IPS-20b (cell line): ENCODE measurements around the gene BABAM2.

Source experiments
- H3K27ac ChIP-seq: one replicate; pipeline ENCODE4 v1.5.1; 2013; ENCODE audit warnings: low read length
- H3K27me3 ChIP-seq: 2 replicates; pipeline ENCODE4 v1.6.1; 2013; ENCODE audit warnings: mild to moderate bottlenecking, low read length, inconsistent platforms; ENCODE audit not compliant: insufficient read depth
- H3K36me3 ChIP-seq: 2 replicates; pipeline ENCODE4 v1.6.1; 2013; ENCODE audit warnings: low read depth, mild to moderate bottlenecking, inconsistent platforms, low read length, moderate library complexity; ENCODE audit not compliant: insufficient read depth
- H3K4me1 ChIP-seq: 2 replicates; pipeline ENCODE4 v1.6.1; 2013; ENCODE audit warnings: mild to moderate bottlenecking, control low read depth, inconsistent platforms, low read length, moderate library complexity; ENCODE audit not compliant: insufficient read depth
- H3K4me3 ChIP-seq: 2 replicates; pipeline ENCODE4 v1.5.1; 2013; ENCODE audit warnings: mild to moderate bottlenecking, low read length, inconsistent platforms
- H3K9ac ChIP-seq: 2 replicates; pipeline ENCODE4 v1.6.1; 2013; ENCODE audit warnings: low read depth, mild to moderate bottlenecking, inconsistent platforms, low read length, moderate library complexity
- H3K9me3 ChIP-seq: 2 replicates; pipeline ENCODE4 v1.6.1; 2013; ENCODE audit warnings: mild to moderate bottlenecking, low read depth, low read length, inconsistent platforms; ENCODE audit not compliant: insufficient read depth

Gene BABAM2

GRCh38 chr2:28206762-28207161 is 316.2 kb downstream of the BABAM2 start:
- no peak overlapping the region for H3K9ac ChIP-seq
- H3K27me3 ChIP-seq, result no peaks in the 10 kb centered on the region
- no peaks in the 10 kb centered on the region for H3K9me3 ChIP-seq
- H3K4me3 ChIP-seq, result no peak overlapping the region
- H3K36me3 ChIP-seq, result no peaks in the 10 kb centered on the region
- no peaks in the 10 kb centered on the region for H3K4me1 ChIP-seq
- no peak overlapping the region for H3K27ac ChIP-seq

GRCh38 chr2:28209261-28209691 is 318.7 kb downstream of the BABAM2 start:
- Histone ChIP-seq H3K9ac (no peak overlapping the region), H3K4me1 (no peaks in the 10 kb centered on the region), H3K36me3 (no peaks in the 10 kb centered on the region), H3K4me3 (no peak overlapping the region), H3K27ac (no peak overlapping the region), H3K27me3 (no peaks in the 10 kb centered on the region), H3K9me3 (no peaks in the 10 kb centered on the region)

- Histone ChIP-seq H3K4me3 (no peak overlapping the region), H3K27ac (no peak overlapping the region), H3K9me3 (no peaks in the 10 kb centered on the region), H3K9ac (no peak overlapping the region), H3K27me3 (no peaks in the 10 kb centered on the region), H3K4me1 (no peaks in the 10 kb centered on the region), H3K36me3 (no peaks in the 10 kb centered on the region)
Measured at GRCh38 chr2:28209864-28210263, 319.3 kb downstream of the BABAM2 start.

DNA sequence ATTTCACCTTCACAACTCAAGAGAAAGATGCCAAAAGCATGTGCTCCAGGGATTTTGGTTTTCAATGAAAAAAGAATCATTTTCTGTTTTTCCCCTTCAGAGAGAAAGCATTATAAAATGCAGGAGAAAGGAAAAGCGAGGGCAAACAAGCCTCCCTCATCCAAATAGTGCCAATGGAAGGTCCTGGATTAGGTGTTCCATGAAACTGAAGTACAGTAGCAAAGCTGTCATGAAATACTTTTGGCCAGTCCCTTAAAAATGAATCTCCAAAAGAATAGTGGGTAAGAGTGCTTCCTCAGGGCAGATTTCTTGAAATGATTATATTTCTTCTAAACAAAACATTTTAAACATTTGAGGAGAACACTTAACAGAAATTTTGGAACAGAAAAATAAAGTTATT is 320.0 kb downstream of the BABAM2 start:
- Histone ChIP-seq H3K9ac (no peak overlapping the region), H3K9me3 (no peaks in the 10 kb centered on the region), H3K27ac (no peak overlapping the region), H3K4me1 (no peaks in the 10 kb centered on the region), H3K4me3 (no peak overlapping the region), H3K27me3 (no peaks in the 10 kb centered on the region), H3K36me3 (no peaks in the 10 kb centered on the region)

DNA sequence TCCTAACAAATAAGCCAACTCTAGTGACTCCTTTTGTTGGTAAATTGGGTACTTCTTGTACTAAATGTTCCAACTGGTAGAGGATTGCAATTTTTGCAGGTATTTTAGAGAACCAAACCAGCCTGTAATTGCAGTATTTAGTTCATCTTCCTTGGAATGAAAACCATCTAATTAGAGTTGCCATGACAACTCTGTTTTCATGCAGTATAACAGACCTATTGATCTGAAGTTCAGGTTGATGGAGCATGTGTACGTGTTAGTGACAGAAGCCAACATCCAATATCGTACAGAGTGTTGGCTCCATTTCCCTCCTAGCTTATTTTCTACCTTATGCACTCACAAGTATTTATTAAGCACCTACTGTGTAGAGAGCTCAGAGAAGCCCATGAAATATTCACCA is 325.8 kb downstream of the BABAM2 start:
- Histone ChIP-seq H3K9ac (no peak overlapping the region), H3K36me3 (no peaks in the 10 kb centered on the region), H3K4me3 (no peak overlapping the region), H3K9me3 (no peaks in the 10 kb centered on the region), H3K4me1 (no peaks in the 10 kb centered on the region), H3K27me3 (no peaks in the 10 kb centered on the region), H3K27ac (no peak overlapping the region)

GRCh38 chr2:28217042-28217740 is 326.7 kb downstream of the BABAM2 start:
- Histone ChIP-seq H3K36me3 (no peaks in the 10 kb centered on the region), H3K27ac (no peak overlapping the region), H3K9ac (no peak overlapping the region), H3K4me3 (no peak overlapping the region), H3K27me3 (no peaks in the 10 kb centered on the region), H3K9me3 (no peaks in the 10 kb centered on the region), H3K4me1 (no peaks in the 10 kb centered on the region)

GRCh38 chr2:28219138-28219537 is 328.6 kb downstream of the BABAM2 start:
- no peaks in the 10 kb centered on the region for H3K27me3 ChIP-seq
- H3K4me1 ChIP-seq, result no peaks in the 10 kb centered on the region
- H3K27ac ChIP-seq, result no peak overlapping the region
- H3K36me3 ChIP-seq, result no peaks in the 10 kb centered on the region
- no peak overlapping the region for H3K4me3 ChIP-seq
- H3K9me3 ChIP-seq, result no peaks in the 10 kb centered on the region
- no peak overlapping the region for H3K9ac ChIP-seq

DNA sequence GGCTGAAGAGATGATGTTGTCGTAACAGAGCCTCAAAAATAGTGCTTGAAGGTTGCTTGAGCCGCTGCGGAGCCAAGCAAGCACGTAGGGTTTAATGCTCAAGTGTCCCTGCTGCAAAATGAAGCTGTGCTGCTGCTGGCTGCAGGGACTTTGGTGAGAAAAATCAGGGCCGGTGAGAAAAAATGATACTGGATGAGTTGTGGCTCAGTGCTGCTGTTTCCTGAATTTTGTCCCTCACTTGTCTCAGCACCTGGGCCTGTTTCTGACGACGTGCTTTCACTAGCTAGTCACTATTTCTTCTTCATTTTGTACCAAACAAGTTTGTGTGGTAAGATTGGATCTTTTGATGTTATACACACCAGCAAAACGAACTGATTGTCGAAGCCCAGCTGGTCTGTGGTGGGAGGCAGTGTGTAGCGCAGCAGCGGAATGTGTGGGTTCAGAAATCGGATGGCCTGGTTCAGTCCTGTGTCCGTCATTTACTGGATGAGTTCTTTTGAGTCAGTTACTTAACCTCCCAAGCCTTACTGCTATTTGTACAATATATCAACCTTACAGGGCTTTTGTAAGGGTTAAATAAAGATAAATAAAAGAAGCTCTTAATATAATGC is 329.3 kb downstream of the BABAM2 start:
- Histone ChIP-seq H3K36me3 (no peaks in the 10 kb centered on the region), H3K9ac (no peak overlapping the region), H3K4me1 (no peaks in the 10 kb centered on the region), H3K27ac (no peak overlapping the region), H3K9me3 (no peaks in the 10 kb centered on the region), H3K4me3 (no peak overlapping the region), H3K27me3 (no peaks in the 10 kb centered on the region)

GRCh38 chr2:28224648-28225472 is 334.3 kb downstream of the BABAM2 start:
- no peaks in the 10 kb centered on the region for H3K36me3 ChIP-seq
- no peak overlapping the region for H3K9ac ChIP-seq
- no peaks in the 10 kb centered on the region for H3K9me3 ChIP-seq
- H3K27me3 ChIP-seq, result no peaks in the 10 kb centered on the region
- H3K4me1 ChIP-seq, result no peaks in the 10 kb centered on the region
- H3K27ac ChIP-seq, result no peak overlapping the region
- H3K4me3 ChIP-seq, result no peak overlapping the region

DNA sequence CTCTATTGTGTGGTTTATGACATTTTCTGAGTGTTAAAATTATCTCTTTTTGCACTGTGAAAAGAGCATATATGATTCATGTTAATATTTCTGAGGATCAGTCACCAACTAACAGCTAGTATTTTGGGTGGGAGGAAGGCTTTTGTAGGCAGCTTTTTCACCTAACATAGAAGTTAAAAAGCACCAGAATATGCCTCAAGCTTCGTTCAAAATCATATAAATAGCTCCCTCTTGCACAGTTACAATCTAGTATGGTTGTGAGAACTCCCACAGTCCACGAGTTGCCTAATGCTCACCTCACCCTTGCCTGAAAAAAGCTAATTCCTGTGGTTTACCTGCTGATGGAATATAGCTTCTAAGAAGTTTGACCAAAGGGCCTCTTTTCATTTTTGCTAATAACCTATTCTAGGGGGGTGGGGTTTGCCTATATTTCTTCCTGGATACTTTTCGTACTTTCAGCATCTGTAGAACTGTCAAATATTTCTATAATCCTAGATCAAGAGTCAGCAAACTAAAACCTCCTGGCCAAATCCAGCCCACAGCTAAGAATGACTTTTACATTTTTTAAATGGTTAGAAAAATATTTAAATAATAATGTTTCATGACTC is 335.0 kb downstream of the BABAM2 start:
- no peaks in the 10 kb centered on the region for H3K9me3 ChIP-seq
- no peak overlapping the region for H3K9ac ChIP-seq
- H3K27me3 ChIP-seq, result no peaks in the 10 kb centered on the region
- H3K4me3 ChIP-seq, result no peak overlapping the region
- H3K36me3 ChIP-seq, result no peaks in the 10 kb centered on the region
- no peaks in the 10 kb centered on the region for H3K4me1 ChIP-seq
- no peak overlapping the region for H3K27ac ChIP-seq

DNA sequence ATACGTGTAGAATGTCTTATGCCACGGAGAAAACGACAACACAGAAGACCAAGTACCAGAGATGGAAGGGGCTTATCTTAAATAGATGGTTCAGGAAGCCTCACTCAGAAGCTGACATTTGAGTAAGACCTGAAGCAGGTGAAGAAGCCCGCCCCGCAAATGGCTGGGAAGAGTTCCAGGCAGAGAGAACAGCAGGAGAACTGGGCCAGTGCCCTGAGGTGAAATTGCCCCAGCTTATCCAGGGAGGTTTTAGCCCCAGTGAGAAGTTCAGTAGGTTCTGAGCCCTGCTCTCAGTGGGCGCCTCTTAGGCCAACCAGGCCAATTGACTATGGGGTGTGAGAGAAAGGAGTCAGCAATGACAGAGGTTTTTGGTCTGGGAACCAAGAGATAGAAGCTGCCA is 336.0 kb downstream of the BABAM2 start:
- H3K9ac ChIP-seq, result no peak overlapping the region
- H3K9me3 ChIP-seq, result no peaks in the 10 kb centered on the region
- H3K27ac ChIP-seq, result no peak overlapping the region
- H3K27me3 ChIP-seq, result no peaks in the 10 kb centered on the region
- no peaks in the 10 kb centered on the region for H3K4me1 ChIP-seq
- H3K36me3 ChIP-seq, result no peaks in the 10 kb centered on the region
- no peak overlapping the region for H3K4me3 ChIP-seq
